PC-3 (cell line): ENCODE data around the gene LY6G6F. TPM values are rescaled to one million over a fixed set of nuclear protein-coding genes. Genes with fewer than 3 reads are reported as not detected.

ENCODE experiments used
- ATAC-seq: fragments of 200-7000 bp; cut with Tn5 transposase; 2 replicates; pipeline ENCODE4 v1.9.1; 2020; ENCODE audit warnings: mild to moderate bottlenecking, moderate library complexity
- BruUV-seq: library from RNA; stranded (reverse); fragments of 400-500 nt; replicated peaks from 2 replicates; lab custom pipeline; 2021; lab: Mats Ljungman, UMichigan
- CTCF ChIA-PET: fragments of 300-600 bp; sonication (Branson Sonifier 250); formaldehyde crosslinking; loops from one replicate; lab custom pipeline; 2022; ENCODE audit warnings: antibody characterized with exemption; lab: Charles Lee
- POLR2A ChIA-PET: fragments of 300-600 bp; sonication (Branson Sonifier 250); formaldehyde crosslinking; loops from one replicate; lab custom pipeline; 2022; ENCODE audit warnings: antibody characterized with exemption; ENCODE audit not compliant: unreplicated experiment; lab: Charles Lee
- DNase-seq: peaks from one replicate; pipeline ENCODE4 v3.0.0-alpha.2; 2015
- H2AFZ ChIP-seq: fragments of 300-600 bp; sonication (generic); 2 replicates; pipeline ENCODE4 v1.6.0; 2016; ENCODE audit warnings: antibody characterized with exemption, low read length
- H3F3A ChIP-seq: fragments of 300-600 bp; sonication (generic); one replicate; pipeline ENCODE4 v1.6.0; 2017; ENCODE audit warnings: antibody characterized with exemption, low read length, control low read depth, mild to moderate bottlenecking; ENCODE audit not compliant: unreplicated experiment
- H3K27ac ChIP-seq: fragments of 300-600 bp; sonication (generic); 2 replicates; pipeline ENCODE4 v1.5.1; 2016; ENCODE audit warnings: mild to moderate bottlenecking, low read length
- H3K27me3 ChIP-seq: fragments of 300-600 bp; sonication (generic); 2 replicates; pipeline ENCODE4 v1.6.1; 2016; ENCODE audit warnings: low read length, mixed read lengths
- H3K36me3 ChIP-seq: fragments of 300-600 bp; sonication (generic); 2 replicates; pipeline ENCODE4 v1.6.1; 2016; ENCODE audit warnings: low read depth, mixed run types, low read length, mixed read lengths
- H3K4me1 ChIP-seq: fragments of 300-600 bp; sonication (generic); 2 replicates; pipeline ENCODE4 v1.5.1; 2016; ENCODE audit warnings: low read length; ENCODE audit not compliant: insufficient read depth
- H3K4me2 ChIP-seq: fragments of 300-600 bp; sonication (generic); 2 replicates; pipeline ENCODE4 v1.6.0; 2016; ENCODE audit warnings: low read length
- H3K4me3 ChIP-seq: fragments of 300-600 bp; sonication (generic); 2 replicates; pipeline ENCODE4 v1.5.1; 2016; ENCODE audit warnings: mild to moderate bottlenecking, low read length, mixed read lengths
- H3K79me2 ChIP-seq: fragments of 300-600 bp; sonication (generic); 2 replicates; pipeline ENCODE4 v1.6.1; 2017; ENCODE audit warnings: low read length, mixed read lengths
- H3K9ac ChIP-seq: fragments of 300-600 bp; sonication (generic); 2 replicates; pipeline ENCODE4 v1.6.0; 2016; ENCODE audit warnings: mild to moderate bottlenecking, low read length
- H3K9me2 ChIP-seq: fragments of 300-600 bp; sonication (generic); replicated peaks from 2 replicates; pipeline ENCODE4 v1.6.1; 2016; ENCODE audit warnings: mixed run types, low read length, mixed read lengths
- H3K9me3 ChIP-seq: fragments of 300-600 bp; sonication (generic); 2 replicates; pipeline ENCODE4 v1.6.1; 2016; ENCODE audit warnings: low read length, mixed read lengths
- H4K20me1 ChIP-seq: fragments of 300-600 bp; sonication (generic); 2 replicates; pipeline ENCODE4 v1.6.1; 2016; ENCODE audit warnings: low read length, mixed read lengths
- EZH2 ChIP-seq: fragments of 300-600 bp; sonication (generic); IDR thresholded peaks from one replicate; pipeline ENCODE4 v1.6.1; 2017; ENCODE audit warnings: antibody characterized with exemption, mild to moderate bottlenecking, low read length; ENCODE audit not compliant: unreplicated experiment
- EZH2phosphoT487 ChIP-seq: fragments of 300-600 bp; sonication (generic); IDR thresholded peaks from 2 replicates; pipeline ENCODE4 v1.6.1; 2018; ENCODE audit warnings: mild to moderate bottlenecking, antibody characterized with exemption, low read length, borderline replicate concordance
- intact Hi-C: fragments of 100-400 bp; cut with micrococcal nuclease; formaldehyde crosslinking; loops from 2 replicates; pipeline ENCODE4 v1.9.0; 2023
- total RNA-seq: library from RNA; depleted of rRNA; stranded (reverse); fragments of >200 nt; gene quantifications from 2 replicates; pipeline ENCODE4 v1.2.3, GENCODE V29; 2014
- TF ChIP-seq, protein P1 (sequence below): fragments of 300-600 bp; sonication (generic); conservative IDR thresholded peaks from 2 replicates; pipeline ENCODE4 v1.5.1; 2017; ENCODE audit warnings: antibody characterized with exemption, low read depth, mild to moderate bottlenecking, low read length

LY6G6F gene
- total RNA-seq, 1 experiment from 2014 or later = not detected

DNA sequence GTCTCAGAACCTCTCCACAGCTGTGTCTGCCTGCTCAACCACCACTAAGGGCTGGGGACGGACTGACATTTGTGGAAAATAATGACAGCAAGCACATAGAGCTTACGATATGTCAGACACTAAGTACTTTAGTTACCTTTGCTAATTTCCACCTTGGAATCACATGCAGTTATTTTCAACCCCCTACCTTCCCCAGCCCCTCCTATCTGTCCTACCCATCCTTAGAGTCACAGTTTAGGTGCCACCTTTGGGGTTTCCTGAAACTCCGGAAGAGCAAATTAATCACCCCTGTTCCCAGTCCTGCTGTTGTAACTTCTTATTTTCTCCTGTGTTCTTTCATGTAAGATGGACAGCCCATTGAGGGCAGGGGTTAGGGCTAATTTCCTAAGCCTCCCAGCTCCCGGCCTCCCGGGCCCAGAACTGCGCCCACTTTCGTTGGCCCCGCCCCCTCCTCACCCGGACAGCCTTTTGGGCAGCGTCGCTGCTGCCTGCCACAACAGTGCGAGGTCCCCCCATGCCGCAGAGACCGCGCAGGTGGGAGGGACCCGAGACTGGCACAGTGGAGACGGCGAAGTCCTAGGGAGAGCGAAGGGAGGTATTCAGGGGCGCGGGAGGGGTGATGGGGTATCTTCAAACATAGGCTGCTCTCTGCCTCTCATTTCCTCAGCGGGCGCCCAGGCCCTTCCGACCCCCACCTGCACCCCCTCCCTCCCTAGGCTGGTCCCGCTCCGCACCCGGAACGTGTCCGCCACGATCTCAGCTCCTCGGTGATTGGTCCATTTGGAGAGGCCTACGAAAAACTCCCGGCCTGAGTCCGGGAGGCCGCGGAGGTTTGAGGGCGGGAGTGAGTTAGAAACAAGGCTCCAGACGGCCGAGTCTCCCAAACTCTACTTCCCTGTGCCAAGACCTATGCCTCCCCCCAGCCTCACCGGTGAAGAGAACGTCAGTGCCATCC, 21.3 kb downstream of the LY6G6F start:
- no peaks in the 10 kb centered on the region for H3K9me3 ChIP-seq
- no peak overlapping the region for H2AFZ ChIP-seq
- intact Hi-C loops = no loop called here
- CTCF ChIA-PET = no interaction called here
- H3K27ac ChIP-seq = no peak overlapping the region
- BruUV-seq = no TSS peak
- H3K4me1 ChIP-seq = no peaks in the 10 kb centered on the region
- peaks cover 21% of the 10 kb centered on the region for H3K36me3 ChIP-seq
- no peak for DNase-seq
- POLR2A ChIA-PET = no interaction called here
- no peaks in the 10 kb centered on the region for H3K9me2 ChIP-seq
- peak overlapping the region; percentile 89 for H3K4me2 ChIP-seq
- no peaks in the 10 kb centered on the region for H3K27me3 ChIP-seq
- peak overlapping the region; percentile 77 for H3K4me3 ChIP-seq
- H3K79me2 ChIP-seq = peaks cover under 1% of the 10 kb centered on the region; the same call in 1 of the 2 replicates
- no peak overlapping the region for H3K9ac ChIP-seq
- ATAC-seq = no peak
- H4K20me1 ChIP-seq = no peaks in the 10 kb centered on the region
- TF ChIP-seq EZH2phosphoT487 (no peak), EZH2 (no peak)
- TF ChIP-seq, protein P1, sequence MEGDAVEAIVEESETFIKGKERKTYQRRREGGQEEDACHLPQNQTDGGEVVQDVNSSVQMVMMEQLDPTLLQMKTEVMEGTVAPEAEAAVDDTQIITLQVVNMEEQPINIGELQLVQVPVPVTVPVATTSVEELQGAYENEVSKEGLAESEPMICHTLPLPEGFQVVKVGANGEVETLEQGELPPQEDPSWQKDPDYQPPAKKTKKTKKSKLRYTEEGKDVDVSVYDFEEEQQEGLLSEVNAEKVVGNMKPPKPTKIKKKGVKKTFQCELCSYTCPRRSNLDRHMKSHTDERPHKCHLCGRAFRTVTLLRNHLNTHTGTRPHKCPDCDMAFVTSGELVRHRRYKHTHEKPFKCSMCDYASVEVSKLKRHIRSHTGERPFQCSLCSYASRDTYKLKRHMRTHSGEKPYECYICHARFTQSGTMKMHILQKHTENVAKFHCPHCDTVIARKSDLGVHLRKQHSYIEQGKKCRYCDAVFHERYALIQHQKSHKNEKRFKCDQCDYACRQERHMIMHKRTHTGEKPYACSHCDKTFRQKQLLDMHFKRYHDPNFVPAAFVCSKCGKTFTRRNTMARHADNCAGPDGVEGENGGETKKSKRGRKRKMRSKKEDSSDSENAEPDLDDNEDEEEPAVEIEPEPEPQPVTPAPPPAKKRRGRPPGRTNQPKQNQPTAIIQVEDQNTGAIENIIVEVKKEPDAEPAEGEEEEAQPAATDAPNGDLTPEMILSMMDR = no peak
- H3F3A ChIP-seq = peaks cover 4% of the 10 kb centered on the region

DNA sequence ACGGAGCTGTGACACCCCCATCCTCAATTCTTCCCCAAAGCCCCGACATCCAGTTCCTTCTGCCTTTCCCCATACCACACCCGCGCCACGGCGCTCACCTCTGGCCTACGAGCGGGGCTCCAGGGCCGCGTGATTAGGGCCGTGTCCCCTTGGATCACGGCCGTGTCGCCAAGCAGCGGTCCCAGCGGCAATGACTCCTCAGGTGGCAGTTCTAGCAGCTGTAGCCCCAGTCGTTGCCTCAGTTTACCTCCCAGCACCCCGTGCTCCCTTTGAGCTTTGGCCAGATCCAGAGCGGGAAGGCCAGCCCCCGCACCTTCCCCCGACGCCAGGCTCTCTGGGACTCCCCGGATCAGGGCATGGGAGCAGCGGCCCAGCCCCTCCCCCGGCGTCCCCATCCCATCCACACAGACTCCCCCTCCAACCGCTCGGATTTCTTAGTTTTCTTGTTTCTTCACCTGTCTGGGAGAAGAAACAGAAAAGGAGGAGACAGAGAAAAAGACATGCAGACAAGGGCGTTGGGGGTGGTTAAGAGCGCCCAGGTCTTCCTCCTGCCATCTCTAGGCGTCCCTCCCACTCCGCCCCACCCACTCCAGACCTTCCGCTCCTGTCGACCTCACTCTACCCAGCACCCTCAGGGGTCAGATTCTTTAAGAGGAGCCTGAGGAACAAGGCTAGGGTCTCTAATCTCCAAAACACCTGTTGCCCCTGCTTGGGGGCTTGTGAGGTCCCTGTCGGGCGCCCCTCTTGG, 22.3 kb downstream of the LY6G6F start, which contains the start of gene DDAH2:
DDAH2 (minus strand) TSS at position 533 of the 748 bp plus-strand sequence; CDS start at position 395, 138 bp downstream.
- CTCF ChIA-PET = interaction anchor here (1.2 to 1.5 kb wide), 2 partner anchors 24 to 41 kb away, joined by 4 to 7 read pairs; no protein-coding TSS in a partner anchor
- Histone ChIP-seq H3K4me2 (peak within 1 kb of the TSS; percentile 89), H4K20me1 (peaks cover 6% of the 10 kb centered on the region), H3K9me2 (no peaks in the 10 kb centered on the region), H3F3A (peaks cover 4% of the 10 kb centered on the region), H3K27ac (peak within 1 kb of the TSS; percentile 30), H3K9me3 (no peaks in the 10 kb centered on the region), H3K4me1 (peaks cover 5% of the 10 kb centered on the region), H3K27me3 (no peaks in the 10 kb centered on the region), H3K36me3 (peaks cover 30% of the 10 kb centered on the region), H3K79me2 (peaks cover 10% of the 10 kb centered on the region), H2AFZ (peak within 1 kb of the TSS; percentile 76), H3K9ac (peak within 1 kb of the TSS; percentile 58), H3K4me3 (peak within 1 kb of the TSS; percentile 77)
- POLR2A ChIA-PET = interaction anchor here (0.6 kb wide), 1 partner anchor 24 kb away, joined by 3 read pairs; no protein-coding TSS in a partner anchor
- intact Hi-C loops = loop anchor here (1.0 kb wide), 1 partner anchor 40 kb away; no protein-coding TSS in a partner anchor
- DNase-seq (no peak), ATAC-seq (peak; percentile 33)
- TSS peak; percentile 26 for BruUV-seq
- no peak for TF ChIP-seq EZH2
- TF ChIP-seq, protein P1 = no peak; the same call in 1 of the 2 replicates
- no peak for TF ChIP-seq EZH2phosphoT487
